OCI-LY7 (cell line): Measurements from ENCODE around the gene CAPRIN1. TPM values are rescaled to one million over a fixed set of nuclear protein-coding genes. Genes with fewer than 3 reads are reported as not detected.
A peak's percentile ranks its signal among the peaks of the same experiment; 100 is the strongest.

ENCODE experiments used
- BruUV-seq: library from RNA; stranded (reverse); fragments of 400-500 nt; replicated peaks from 2 replicates; lab custom pipeline; 2021; lab: Mats Ljungman, UMichigan
- CTCF ChIA-PET: fragments of 300-600 bp; sonication (Branson Sonifier 250); formaldehyde crosslinking; loops from one replicate; lab custom pipeline; 2022; ENCODE audit warnings: antibody characterized with exemption; ENCODE audit not compliant: unreplicated experiment; lab: Charles Lee
- POLR2A ChIA-PET: fragments of 300-600 bp; sonication (Branson Sonifier 250); formaldehyde crosslinking; loops from one replicate; lab custom pipeline; 2022; ENCODE audit warnings: antibody characterized with exemption; lab: Charles Lee
- DNase-seq: peaks from one replicate; pipeline ENCODE4 v3.0.0-alpha.2; 2015; ENCODE audit warnings: low spot score
- H2AFZ ChIP-seq: fragments of 200-600 bp; sonication (generic), shearing (Covaris generic); 2 replicates; pipeline ENCODE4 v1.6.1; 2014; ENCODE audit warnings: mild to moderate bottlenecking, antibody characterized with exemption, low read length, moderate library complexity
- H3K27ac ChIP-seq: fragments of 200-600 bp; sonication (generic); 2 replicates; pipeline ENCODE4 v1.5.1; 2014; ENCODE audit warnings: mixed run types, low read depth, mild to moderate bottlenecking, moderate library complexity, low read length, inconsistent platforms; ENCODE audit not compliant: poor library complexity, severe bottlenecking
- H3K36me3 ChIP-seq: fragments of 200-600 bp; sonication (generic); 2 replicates; pipeline ENCODE4 v1.6.1; 2014; ENCODE audit warnings: mild to moderate bottlenecking, antibody characterized with exemption, low read length, moderate library complexity, mixed read lengths; ENCODE audit not compliant: insufficient read depth
- H3K4me1 ChIP-seq: fragments of 200-600 bp; sonication (generic); 2 replicates; pipeline ENCODE4 v1.5.1; 2014; ENCODE audit warnings: mild to moderate bottlenecking, low read length; ENCODE audit not compliant: insufficient read depth, poor library complexity, severe bottlenecking
- H3K4me2 ChIP-seq: fragments of 200-600 bp; sonication (generic); 2 replicates; pipeline ENCODE4 v1.6.1; 2014; ENCODE audit warnings: mild to moderate bottlenecking, low read length
- H3K4me3 ChIP-seq: fragments of 200-600 bp; sonication (generic); 2 replicates; pipeline ENCODE4 v1.5.1; 2014; ENCODE audit warnings: mild to moderate bottlenecking, low read depth, low read length; ENCODE audit not compliant: poor library complexity, severe bottlenecking
- H3K79me2 ChIP-seq: fragments of 200-600 bp; sonication (generic); 2 replicates; pipeline ENCODE4 v1.6.1; 2016; ENCODE audit warnings: low read depth, mild to moderate bottlenecking, low read length, moderate library complexity, mixed read lengths; ENCODE audit not compliant: insufficient read depth
- H3K9me2 ChIP-seq: fragments of 200-600 bp; sonication (generic); 2 replicates; pipeline ENCODE4 v1.6.1; 2016; ENCODE audit warnings: mild to moderate bottlenecking, low read length, mixed read lengths; ENCODE audit not compliant: insufficient read depth
- H3K9me3 ChIP-seq: fragments of 200-600 bp; sonication (generic); 2 replicates; pipeline ENCODE4 v1.6.1; 2014; ENCODE audit warnings: mild to moderate bottlenecking, mixed run types, low read length, mixed read lengths
- H4K20me1 ChIP-seq: fragments of 200-600 bp; sonication (generic); 2 replicates; pipeline ENCODE4 v1.6.1; 2014; ENCODE audit warnings: mild to moderate bottlenecking, antibody characterized with exemption, low read length, moderate library complexity, mixed read lengths; ENCODE audit not compliant: insufficient read depth
- CTCF ChIP-seq: fragments of 200-600 bp; sonication (generic); conservative IDR thresholded peaks from 2 replicates; pipeline ENCODE4 v1.5.1; 2014; ENCODE audit warnings: mild to moderate bottlenecking, antibody characterized with exemption, low read length, moderate library complexity, mixed read lengths
- EZH2phosphoT487 ChIP-seq: fragments of 200-600 bp; sonication (generic); IDR thresholded peaks from 2 replicates; pipeline ENCODE4 v1.6.1; 2018; ENCODE audit warnings: low read depth, borderline replicate concordance, mild to moderate bottlenecking, mixed run types, antibody characterized with exemption, low read length, moderate library complexity, mixed read lengths
- intact Hi-C: fragments of 100-400 bp; cut with micrococcal nuclease; formaldehyde crosslinking; loops from one replicate; pipeline ENCODE4 v1.10.0; 2022; ENCODE audit not compliant: unreplicated experiment
- total RNA-seq, 2 experiments: library from RNA; depleted of rRNA in 1 of 2; stranded (reverse); fragments of >200 nt in 1 of 2; shearing (Covaris generic) in 1 of 2; gene quantifications; 2 replicates each; pipeline ENCODE4 v1.2.3, GENCODE V29; 2014 to 2022

Gene CAPRIN1
- total RNA-seq, 2 experiments from 2014 or later, result 259 to 286 TPM

- intact Hi-C loops, result loop anchor here (1.0 to 10.0 kb wide), 3 partner anchors 55 to 1156 kb away; partner anchors contain the start of genes NAT10 and QSER1
- Histone ChIP-seq H3K4me1 (peaks cover 35% of the 10 kb centered on the region), H3K4me3 (peak overlapping the region; percentile 90), H3K36me3 (peaks cover 36% of the 10 kb centered on the region), H3K9me2 (no peaks in the 10 kb centered on the region), H2AFZ (peak overlapping the region; percentile 70; the same call in 1 of the 2 replicates), H3K27ac (peak overlapping the region; percentile 90), H3K4me2 (peak overlapping the region; percentile 85), H3K9me3 (no peaks in the 10 kb centered on the region), H3K79me2 (peaks cover 42% of the 10 kb centered on the region), H4K20me1 (peaks cover 23% of the 10 kb centered on the region)
- ChIA-PET CTCF (no interaction called here), POLR2A (interaction anchor here (0.5 to 2.6 kb wide), 12 partner anchors 9 to 312 kb away, joined by 3 to 18 read pairs (median 4); partner anchors contain the start of gene NAT10)
- TF ChIP-seq EZH2phosphoT487, result no peak
- no peak for TF ChIP-seq CTCF
- TSS peak; percentile 86 for BruUV-seq
- DNase-seq, result peak; percentile 13
Measured at GRCh38 chr11:34050581-34051348, 766 bp upstream of the CAPRIN1 start.

- Histone ChIP-seq H3K79me2 (peaks cover 56% of the 10 kb centered on the region), H3K4me3 (peak overlapping the region; percentile 90), H3K9me3 (no peaks in the 10 kb centered on the region), H3K4me2 (peak overlapping the region; percentile 88), H2AFZ (no peak overlapping the region), H3K27ac (peak overlapping the region; percentile 90), H4K20me1 (peaks cover 37% of the 10 kb centered on the region), H3K36me3 (peaks cover 50% of the 10 kb centered on the region), H3K9me2 (no peaks in the 10 kb centered on the region), H3K4me1 (peaks cover 48% of the 10 kb centered on the region)
- peak; percentile 92 for DNase-seq
- ChIA-PET CTCF (no interaction called here), POLR2A (interaction anchor here (1.4 to 2.6 kb wide), 3 partner anchors 8 to 53 kb away, joined by 5 to 18 read pairs (median 6); partner anchors contain the start of gene NAT10)
- BruUV-seq, result no TSS peak
- intact Hi-C loops, result loop anchor here (2.0 to 10.0 kb wide), 4 partner anchors 15 to 1157 kb away; partner anchors contain the start of gene QSER1
- no peak for TF ChIP-seq EZH2phosphoT487
- TF ChIP-seq CTCF, result no peak
Measured at GRCh38 chr11:34052036-34052607, 591 bp downstream of the CAPRIN1 start.
